HG02870 (cell line): ENCODE data around the gene HS3ST5.
"Not testable (repeated sequence)": the region's sequence is repeated elsewhere in the genome, so short reads cannot be mapped to it uniquely, and the experiment has no call there.

Source experiments
- ATAC-seq: cut with Tn5 transposase; IDR thresholded peaks from one replicate; pipeline ENCODE4 v1.9.1; 2021; ENCODE audit warnings: mild to moderate bottlenecking, moderate library complexity; ENCODE audit not compliant: unreplicated experiment

HS3ST5 gene

DNA sequence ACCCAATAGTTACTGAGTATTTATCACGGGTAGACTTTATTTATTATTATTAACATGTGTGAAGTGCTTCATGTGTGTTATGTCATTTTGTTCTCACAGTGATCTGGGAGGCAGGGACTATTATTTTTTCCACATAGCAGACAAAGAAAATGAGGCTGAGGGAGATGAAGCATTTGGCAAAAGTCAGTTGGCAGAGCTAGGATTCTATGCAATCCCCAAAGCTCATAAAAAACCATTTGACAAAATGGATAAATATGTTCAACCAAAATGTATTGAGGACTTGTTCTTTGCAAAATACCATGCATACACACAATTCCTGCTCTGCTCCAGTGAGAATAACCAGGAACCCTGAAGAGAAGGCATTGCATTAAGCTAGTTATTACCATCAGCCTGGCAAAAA lies 184.4 kb downstream of the HS3ST5 start:
- ATAC-seq, result no peak

DNA sequence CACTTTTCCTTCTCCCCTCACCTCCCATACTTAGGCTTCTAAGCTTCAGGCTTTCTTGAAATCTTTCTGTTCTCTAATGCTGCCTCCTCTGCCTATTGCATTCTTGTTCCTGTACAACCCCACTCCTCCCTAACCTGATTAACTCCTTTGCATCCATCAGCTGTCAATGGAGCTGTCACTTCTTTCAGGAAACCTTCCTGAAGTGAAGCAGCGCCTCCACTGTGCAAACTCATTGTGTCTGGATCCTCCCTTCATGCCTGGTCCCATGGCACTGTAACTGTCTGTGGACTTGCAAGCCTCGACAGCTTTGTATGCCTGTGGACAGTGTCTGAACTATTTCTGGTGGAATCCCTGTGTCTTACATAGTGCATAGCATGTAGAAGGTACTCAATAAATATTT lies 185.0 kb downstream of the HS3ST5 start:
- no peak for ATAC-seq

DNA sequence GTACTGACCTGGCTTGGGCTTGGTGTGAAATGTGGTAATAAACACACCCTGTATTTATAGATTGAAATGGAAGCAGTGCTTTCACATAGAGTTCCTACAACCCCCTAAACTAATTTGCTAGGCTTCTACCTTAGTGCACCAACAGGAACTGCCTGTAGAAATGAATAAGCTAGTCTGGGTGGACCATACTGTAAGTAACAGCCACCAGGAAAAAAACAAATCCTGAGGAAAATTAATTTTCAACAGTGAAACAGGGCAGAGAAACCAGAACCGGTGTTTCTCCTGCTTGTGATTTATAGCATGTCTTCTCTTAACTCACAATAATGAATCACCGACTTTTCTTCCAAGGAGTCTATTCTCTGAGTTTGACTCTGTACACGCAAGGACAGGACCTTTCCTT lies 187.1 kb downstream of the HS3ST5 start:
- no peak for ATAC-seq

DNA sequence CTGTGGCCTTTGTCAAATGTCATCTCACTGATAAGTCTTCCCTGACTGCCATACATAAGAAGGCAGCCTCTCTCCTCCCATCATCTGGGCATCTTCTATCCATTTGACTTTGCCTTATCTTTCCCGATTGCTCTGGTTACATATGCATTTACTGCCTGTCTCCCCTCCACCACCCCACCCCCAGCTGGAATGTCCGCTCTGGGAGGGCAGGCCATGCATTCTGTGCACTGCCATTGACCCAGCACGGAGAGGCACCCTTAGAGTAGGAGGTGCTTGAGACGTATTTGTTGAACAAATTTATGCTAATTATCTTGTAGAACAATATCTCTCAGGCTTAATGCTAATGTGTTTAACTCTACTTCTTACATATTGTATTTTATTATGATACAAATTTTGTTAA lies 188.0 kb downstream of the HS3ST5 start:
- ATAC-seq, result no peak

DNA sequence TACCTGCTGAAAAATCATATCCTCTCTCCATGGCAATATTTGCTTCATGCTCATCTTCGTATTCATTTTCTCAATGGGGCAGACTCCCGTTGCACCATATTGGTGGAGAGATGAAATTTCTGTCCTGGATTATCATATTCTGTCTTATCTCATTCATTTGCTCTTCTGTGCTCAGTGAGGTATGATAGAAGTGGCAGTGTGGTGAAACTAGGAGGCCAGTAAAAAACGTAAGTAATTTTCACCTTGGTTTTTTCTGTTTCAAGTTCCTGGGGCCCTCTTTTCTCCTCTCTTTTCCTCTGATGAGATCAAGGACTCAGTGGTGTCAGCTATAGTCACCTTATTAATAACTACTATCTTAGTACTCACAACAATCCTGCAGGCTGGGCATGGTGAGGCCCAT lies 189.4 kb downstream of the HS3ST5 start:
- no peak for ATAC-seq

DNA sequence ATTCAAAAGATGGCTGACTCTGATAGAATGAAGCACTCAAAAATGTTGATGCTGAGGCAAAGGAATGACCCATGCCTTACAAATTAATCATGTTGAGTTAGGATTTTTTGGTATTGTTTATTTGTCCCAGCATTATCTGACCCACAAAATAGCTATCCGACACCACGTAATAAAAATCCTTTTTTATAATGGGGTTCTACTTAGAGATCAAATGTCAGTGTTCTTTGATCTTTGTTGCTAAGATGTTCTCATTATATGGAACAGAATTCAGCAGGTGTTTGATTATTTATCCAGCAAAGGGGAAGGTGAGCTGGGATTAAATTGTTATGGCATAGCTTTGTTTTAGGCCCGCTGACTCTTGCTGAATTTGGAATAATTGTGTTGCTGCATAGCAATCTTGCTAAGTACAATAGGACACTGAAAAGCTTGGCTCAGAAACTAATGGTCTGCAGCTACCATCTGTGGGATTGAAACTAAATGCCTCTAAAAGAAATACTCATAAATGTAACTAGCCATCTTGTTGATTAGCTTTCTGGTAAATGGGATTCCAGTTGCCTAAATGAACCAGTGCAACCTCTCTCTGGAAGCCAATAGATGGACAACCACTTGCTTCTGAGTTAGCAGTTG lies 191.6 kb downstream of the HS3ST5 start:
- ATAC-seq, result no peak

DNA sequence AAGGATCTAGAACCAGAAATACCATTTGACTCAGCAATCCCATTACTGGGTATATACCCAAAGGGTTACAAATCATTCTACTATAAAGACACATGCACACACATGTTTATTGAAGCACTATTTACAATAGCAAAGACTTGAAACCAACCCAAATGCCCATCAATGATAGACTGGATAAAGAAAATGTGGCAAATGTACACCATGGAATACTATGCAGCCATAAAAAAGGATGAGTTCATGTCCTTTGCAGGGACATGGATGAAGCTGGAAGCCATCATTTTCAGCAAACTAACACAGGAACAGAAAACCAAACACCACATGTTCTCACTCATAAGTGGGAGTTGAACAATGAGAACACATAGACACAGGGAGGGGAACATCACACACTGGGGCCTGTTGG lies 193.6 kb downstream of the HS3ST5 start:
- ATAC-seq, result not testable (repeated sequence)

DNA sequence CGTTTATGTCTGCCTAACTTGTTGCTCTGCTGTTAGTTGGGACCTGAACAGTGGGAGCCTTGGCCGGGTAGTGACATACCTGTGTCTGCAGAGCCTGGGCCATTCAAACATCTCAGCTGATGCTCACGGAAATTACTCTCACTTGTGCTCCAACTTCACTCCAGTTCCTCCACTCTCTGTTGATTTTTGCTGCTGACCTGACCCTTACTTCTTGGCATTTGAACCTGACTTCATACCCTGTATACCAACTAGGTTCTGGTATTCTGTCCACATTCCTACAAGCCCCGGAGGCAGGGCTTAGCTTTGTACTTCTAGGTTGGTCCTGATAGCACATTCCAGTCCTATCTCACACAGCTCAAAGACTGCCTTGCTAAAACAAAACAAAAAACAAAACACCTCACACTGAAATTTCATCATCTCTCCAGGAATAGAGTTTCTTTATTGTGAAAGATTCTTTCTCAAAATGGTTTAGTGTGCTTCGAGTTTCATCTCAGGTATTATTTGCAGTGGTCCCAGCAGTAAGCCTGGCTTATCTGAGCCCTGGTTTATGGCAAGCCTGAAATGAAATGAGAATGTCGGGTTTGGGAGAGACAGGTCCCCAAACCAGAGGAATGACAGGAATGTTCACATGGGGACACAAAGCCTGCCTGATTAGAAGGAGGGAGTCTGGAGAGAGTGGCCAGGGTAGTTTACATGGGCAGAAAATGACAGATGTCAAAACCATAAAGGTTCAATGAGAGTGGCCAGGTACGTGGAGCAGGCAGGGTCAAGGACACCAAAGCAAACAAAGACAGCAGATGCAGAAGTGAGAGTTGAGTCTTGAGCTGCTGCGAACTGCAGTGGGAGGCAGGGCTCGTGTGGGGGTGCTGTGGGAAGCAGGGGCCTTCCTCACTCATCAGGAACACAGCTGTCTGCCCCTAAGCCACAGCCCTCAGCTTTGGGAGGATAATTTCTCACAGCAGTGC lies 197.7 kb downstream of the HS3ST5 start:
- ATAC-seq, result no peak

DNA sequence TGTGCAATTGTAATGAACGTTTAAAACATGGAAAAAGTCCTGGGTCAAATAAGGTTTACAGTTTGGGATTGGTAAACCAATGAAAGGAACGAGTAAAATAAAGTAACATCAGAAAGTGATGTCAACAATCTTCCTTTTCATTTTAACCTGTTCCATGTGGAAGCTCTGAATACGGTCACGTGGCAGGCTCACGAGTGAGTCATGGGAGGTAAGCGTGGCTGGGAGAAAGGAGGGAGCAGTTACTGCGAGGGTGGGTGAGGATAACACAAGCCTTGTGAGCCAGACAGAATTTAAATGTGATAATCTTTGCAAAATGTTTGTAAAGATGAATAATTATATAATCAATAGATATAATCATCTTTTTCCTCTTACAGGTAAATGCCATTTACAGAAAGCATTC lies 200.6 kb downstream of the HS3ST5 start:
- ATAC-seq, result no peak

DNA sequence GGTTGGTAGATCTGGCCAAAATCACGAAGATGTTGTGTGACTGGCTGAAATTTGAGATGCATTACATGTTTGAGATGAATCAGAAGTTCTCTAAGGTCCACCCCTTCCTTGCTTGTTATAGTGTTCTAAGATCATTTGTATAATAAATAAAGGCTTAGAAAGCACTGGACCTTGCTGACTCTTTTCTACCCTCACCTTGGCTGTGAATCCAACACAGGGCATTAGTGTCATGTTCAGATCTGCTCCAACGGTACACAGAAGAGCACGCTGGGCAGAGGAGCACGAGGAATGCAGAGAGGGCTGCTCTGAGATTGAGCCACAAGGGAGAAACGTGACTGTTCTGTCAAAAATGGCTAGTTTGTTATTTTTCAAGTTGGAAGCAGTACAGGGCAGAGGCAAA lies 202.4 kb downstream of the HS3ST5 start:
- ATAC-seq, result no peak

DNA sequence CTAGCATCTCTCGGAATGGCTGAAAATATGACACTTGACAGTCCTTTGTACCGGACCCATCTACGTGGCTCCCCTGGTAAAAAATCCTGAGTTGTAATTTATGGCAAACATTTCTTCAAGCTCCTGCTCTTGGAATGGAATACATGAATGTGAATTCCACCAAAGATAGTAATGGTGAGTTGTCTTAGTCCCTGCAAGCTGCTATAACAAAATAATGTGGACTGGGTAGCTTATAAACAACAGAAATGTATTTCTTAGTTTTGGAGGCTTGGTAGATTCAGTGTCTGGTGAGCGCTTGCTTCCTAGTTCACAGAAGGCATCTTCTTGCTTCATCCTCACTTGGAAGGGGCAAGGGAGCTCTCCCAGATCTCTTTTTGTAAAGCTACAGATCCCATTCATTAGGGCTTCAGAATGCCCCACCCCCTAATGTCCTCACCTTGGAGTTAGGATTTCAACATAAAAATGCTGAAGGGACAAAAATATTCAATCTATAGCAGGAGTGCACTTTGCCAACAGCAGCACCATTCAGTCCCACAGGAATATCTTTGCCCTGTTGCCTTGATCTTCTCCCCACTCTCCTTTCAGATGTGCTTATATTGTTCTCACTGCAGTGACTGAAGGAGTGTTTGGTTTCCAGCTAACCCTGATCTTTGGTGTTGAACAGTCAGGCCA lies 204.1 kb downstream of the HS3ST5 start:
- no peak for ATAC-seq

DNA sequence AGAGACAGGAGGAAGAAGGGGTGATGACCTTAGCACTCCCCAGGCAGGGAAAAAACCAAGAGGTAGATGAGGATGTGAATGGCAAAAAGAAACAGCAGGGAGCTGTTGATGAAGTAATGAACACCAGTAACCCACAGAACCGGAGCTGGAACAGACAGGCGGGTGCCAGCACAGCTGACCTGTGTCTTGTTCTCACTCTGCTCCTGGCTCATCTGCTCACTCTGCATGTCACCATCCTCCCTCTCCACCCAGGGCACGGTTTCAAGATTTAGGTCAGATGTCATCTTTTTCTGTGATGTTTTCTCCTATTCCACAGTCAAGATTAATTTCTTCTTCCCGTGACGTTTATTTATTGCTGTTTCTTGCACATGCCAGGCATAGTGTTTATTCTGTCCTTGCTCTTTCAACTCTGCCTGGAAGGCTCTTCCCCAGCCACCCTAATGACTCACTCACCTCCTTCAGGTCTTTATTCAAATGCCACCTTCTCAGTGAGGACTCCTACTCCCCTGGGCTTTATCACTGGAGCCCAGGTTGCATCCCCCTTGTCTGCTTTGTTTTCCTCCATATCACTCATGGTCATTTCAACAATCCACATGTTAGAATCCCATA lies 207.4 kb downstream of the HS3ST5 start:
- no peak for ATAC-seq

DNA sequence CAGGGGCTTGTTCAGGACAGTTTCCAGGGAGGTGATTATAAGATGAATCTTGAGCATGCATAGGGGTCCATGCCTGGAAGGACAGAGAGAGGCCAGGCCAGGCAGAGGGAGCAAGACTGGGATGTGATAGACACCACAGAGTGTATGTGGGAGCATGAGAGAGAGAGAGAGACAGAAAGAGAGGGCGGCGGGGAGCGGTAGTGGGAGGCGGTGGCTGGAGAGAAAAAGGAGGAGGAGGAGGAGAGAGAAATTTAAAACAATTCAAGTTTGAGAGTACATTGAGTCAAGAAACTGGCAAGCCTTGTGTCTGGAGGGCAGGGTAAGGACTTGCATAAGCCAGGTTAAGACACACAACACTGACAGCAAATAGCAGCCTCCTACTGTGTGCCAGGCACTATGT lies 209.0 kb downstream of the HS3ST5 start:
- no peak for ATAC-seq

DNA sequence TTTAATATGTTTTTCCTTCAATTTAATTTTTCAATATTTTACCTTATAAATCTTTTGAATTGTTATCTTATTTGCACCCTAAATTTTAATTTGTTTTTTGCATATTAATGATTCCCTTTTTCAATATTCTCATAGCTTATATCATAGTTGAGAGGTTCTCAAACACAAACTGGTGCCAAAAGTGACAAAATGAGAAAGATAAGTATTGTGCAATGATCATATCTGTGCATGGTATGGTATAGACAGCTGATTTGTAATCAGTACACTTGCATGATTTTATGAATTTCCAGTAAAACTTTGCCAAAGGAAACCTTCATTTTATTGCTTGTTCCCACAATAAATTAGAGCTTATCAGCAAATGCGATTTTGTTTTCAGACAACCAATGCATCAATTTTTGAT lies 210.9 kb downstream of the HS3ST5 start:
- ATAC-seq, result no peak

DNA sequence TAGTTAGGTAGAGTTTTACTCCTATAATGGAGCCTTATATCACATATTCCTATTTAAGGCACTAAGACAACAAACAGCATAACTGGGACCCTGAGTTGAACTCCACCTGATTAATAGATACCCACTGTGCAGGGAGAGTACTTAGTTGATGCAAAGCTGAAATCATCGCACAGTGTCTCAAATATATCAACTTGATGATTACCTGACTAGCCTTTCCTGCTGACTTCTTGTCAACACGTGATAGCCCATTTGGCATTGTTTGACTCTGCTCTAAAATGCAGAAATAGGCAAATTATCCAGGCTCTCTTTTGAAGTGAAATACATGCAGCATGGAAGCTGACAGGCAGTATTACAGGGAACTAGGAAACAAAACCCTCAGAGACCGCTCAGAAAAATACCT lies 217.2 kb downstream of the HS3ST5 start:
- no peak for ATAC-seq

DNA sequence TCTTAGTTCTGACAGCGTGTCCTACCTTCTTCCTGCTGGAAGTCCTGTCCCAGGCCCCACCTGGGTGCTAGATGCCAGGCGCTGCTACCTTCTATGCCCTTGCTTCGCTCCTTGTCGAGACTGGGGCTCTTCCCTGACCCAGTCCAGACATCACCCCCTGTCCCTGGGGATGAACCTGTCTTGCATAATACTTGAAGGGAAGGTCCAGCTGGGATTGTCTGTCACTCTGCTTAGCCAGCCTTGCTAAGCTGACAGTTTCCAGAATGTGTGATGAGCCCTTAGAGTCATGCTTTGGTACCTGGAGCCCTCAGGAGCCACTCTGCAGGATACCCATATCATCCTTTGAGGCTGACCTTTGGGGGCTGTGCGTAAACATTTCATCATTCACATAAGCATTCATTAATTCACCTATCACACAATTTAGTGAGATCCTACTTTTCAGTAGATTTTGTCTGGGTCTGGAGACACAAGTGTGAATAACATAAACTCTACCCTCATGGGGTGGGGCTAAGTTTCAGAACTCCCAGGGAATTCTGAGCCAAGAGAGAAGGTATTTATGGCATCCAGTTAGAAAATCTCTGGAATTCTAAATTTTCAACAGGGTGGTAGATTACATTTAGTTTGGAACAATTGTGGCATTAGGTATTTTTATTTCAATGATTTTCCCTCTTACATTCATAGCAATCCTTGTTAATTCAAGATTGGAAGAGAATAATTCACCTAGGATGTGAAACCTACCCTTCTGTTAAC lies 220.7 kb downstream of the HS3ST5 start:
- no peak for ATAC-seq

DNA sequence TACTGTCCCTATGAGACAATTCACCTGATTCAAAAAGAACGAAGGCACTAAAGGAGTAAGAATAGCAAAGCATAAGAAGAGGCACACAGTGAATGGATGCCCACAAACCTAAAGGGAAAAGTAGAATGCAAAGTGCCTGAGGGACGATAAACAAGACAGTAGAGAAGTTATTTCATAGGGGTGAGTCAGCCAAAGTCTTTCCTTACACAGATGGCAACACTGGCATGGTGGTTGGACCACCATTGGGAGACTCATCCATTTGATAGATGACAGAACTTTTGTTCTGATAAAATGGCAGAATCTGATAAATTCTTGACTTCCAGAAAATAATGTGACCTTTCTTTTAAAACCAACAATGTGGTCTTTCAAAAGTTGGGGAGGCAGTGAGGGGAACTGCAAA lies 223.8 kb downstream of the HS3ST5 start:
- no peak for ATAC-seq

DNA sequence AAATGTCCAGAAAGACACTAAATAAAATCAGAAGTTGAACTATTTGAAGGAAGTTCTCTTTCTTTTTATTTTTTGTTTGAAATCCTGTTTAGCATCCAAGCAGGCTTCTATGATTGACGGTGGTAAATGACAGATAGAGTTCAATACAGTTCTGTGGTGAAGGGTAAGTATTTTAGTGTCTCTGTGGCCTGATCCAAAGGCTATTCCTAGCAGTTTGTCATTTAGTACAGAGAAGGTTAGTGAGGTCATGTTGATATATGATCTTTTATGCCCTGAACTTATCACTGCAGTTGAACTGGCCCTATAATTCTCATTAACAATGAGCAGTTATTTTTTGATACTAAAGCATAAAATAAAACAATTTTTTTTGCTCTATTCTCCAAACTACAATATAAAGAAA lies 227.2 kb downstream of the HS3ST5 start:
- ATAC-seq, result no peak

DNA sequence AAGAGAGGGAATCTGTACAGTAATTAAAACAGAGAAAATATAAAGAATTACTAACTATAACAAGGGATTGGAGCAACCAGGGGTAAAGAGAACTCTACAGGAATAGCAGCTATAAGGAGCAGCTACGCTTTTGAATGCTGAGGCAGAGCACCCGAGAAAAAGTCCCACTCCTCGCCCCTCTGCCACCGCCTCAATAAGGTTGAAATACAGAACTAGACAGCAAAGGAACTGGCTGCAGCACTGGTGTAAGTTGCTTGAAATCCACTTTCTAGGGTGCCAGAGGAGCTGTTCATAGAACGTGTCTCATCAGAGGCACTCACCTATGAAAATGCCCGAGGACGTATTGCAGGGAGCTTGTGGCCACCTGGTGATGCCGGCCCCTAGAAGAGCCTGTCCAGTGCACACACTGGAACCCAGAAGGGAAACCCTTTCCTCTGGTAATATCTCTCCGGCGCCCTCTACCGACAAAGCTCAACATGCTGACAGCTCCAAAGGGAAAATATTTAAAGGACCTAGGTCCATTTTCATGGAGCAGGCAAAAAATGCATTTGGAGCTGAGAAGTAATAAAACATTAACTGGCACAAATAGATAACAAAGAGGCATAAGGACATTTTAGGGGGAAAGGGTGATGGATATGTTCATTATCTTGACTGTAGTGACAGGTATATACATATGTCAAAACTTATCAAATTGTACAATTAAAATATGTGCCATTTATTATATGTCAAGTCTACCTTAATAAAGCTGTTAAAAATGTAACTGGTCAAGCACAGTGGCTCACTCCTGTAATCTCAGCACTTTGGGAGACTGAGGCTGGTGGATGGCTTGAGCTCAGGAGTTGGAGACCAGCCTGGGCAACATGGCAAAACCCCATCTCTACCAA lies 234.5 kb downstream of the HS3ST5 start:
- peak; percentile 61 for ATAC-seq

DNA sequence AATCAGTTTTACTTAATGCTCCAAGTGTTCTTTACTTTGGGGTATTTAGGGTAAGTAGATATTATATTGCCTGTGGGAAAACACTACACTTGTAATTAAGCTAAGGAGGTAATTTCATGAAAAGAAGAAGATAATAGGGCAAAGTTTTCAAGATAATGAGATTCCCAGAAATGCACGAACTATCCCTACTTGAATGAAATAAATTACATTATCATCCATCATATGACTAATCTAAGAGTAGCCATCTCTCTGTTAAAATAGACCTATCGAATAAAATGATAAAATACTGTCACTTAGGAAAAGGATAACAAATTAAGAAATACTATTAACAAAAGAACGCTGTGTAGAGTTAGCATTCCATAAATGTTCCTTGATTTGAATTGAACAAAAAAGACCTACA lies 236.8 kb downstream of the HS3ST5 start:
- ATAC-seq, result no peak
